ENCODE measurements around the gene ADAMTS17.

GRCh38 chr15:100278596-100279380, 63.0 kb downstream of the ADAMTS17 start:
- TF ChIP-seq CTCF (IDR thresholded peaks at IDR 0.05) (no peak), POLR2A (IDR thresholded peaks at IDR 0.05) (no peak)
